Trophoblast cell (in vitro differentiated cells and primary cell): ENCODE results near the gene POMGNT1.
"Not testable (repeated sequence)": the region's sequence is repeated elsewhere in the genome, so short reads cannot be mapped to it uniquely, and the experiment has no call there.

ENCODE experiments used
- DNase-seq, 2 donors: peaks; one replicate each; pipeline ENCODE4 v3.0.0-alpha.2; 2016
- H2AFZ ChIP-seq: 2 replicates; pipeline ENCODE4 v1.6.1; 2013; ENCODE audit warnings: low read length, moderate library complexity, mild to moderate bottlenecking; ENCODE audit not compliant: insufficient read depth, poor library complexity
- H2AK5ac ChIP-seq: 2 replicates; pipeline ENCODE4 v1.6.1; 2013; ENCODE audit warnings: mild to moderate bottlenecking, low read length
- H2BK120ac ChIP-seq: 2 replicates; pipeline ENCODE4 v1.6.1; 2013; ENCODE audit warnings: low read length, mild to moderate bottlenecking, moderate library complexity; ENCODE audit not compliant: insufficient read depth, poor library complexity
- H2BK12ac ChIP-seq: 2 replicates; pipeline ENCODE4 v1.6.1; 2013; ENCODE audit warnings: mild to moderate bottlenecking, low read length, moderate library complexity
- H2BK5ac ChIP-seq: 2 replicates; pipeline ENCODE4 v1.6.1; 2013; ENCODE audit warnings: low read length, low read depth, moderate library complexity, mild to moderate bottlenecking; ENCODE audit not compliant: poor library complexity
- H3K14ac ChIP-seq: 2 replicates; pipeline ENCODE4 v1.6.1; 2013; ENCODE audit warnings: mild to moderate bottlenecking, low read length
- H3K18ac ChIP-seq: 2 replicates; pipeline ENCODE4 v1.6.1; 2013; ENCODE audit warnings: mild to moderate bottlenecking, low read length
- H3K23ac ChIP-seq: 2 replicates; pipeline ENCODE4 v1.6.1; 2013; ENCODE audit warnings: low read length
- H3K27ac ChIP-seq: 2 replicates; pipeline ENCODE4 v1.5.1; 2013; ENCODE audit warnings: low read depth, mild to moderate bottlenecking, inconsistent platforms, low read length, moderate library complexity
- H3K27me3 ChIP-seq: 2 replicates; pipeline ENCODE4 v1.6.1; 2013; ENCODE audit warnings: inconsistent platforms, mild to moderate bottlenecking, low read length, moderate library complexity; ENCODE audit not compliant: insufficient read depth
- H3K36me3 ChIP-seq, 2 experiments: 1 replicate in 1 of 2; 2 replicates in 1 of 2; pipeline ENCODE4 v1.6.1; 2013; ENCODE audit warnings: low read length in 2 of 2, mild to moderate bottlenecking in 2 of 2, moderate library complexity in 1 of 2; ENCODE audit not compliant: insufficient read depth in 2 of 2, control insufficient read depth in 1 of 2
- H3K4ac ChIP-seq: 2 replicates; pipeline ENCODE4 v1.6.1; 2013; ENCODE audit warnings: low read depth, mild to moderate bottlenecking, low read length, moderate library complexity
- H3K4me1 ChIP-seq, 2 experiments: 1 replicate in 1 of 2; 2 replicates in 1 of 2; pipeline ENCODE4 v1.6.1; 2013; ENCODE audit warnings: low read length in 2 of 2, mild to moderate bottlenecking in 2 of 2, moderate library complexity in 1 of 2; ENCODE audit not compliant: insufficient read depth in 2 of 2, control insufficient read depth in 1 of 2
- H3K4me2 ChIP-seq: 2 replicates; pipeline ENCODE4 v1.6.1; 2013; ENCODE audit warnings: inconsistent platforms, mild to moderate bottlenecking, low read length, moderate library complexity
- H3K4me3 ChIP-seq: 2 replicates; pipeline ENCODE4 v1.5.1; 2013; ENCODE audit warnings: mild to moderate bottlenecking, low read depth, low read length, inconsistent platforms
- H3K79me1 ChIP-seq: one replicate; pipeline ENCODE4 v1.6.1; 2013; ENCODE audit warnings: low read length
- H3K79me2 ChIP-seq: 2 replicates; pipeline ENCODE4 v1.6.1; 2013; ENCODE audit warnings: low read length, mild to moderate bottlenecking; ENCODE audit not compliant: control insufficient read depth, insufficient read depth, poor library complexity
- H3K9ac ChIP-seq: 2 replicates; pipeline ENCODE4 v1.6.1; 2013; ENCODE audit warnings: mild to moderate bottlenecking, low read length
- H3K9me3 ChIP-seq: 2 replicates; pipeline ENCODE4 v1.6.1; 2013; ENCODE audit warnings: low read depth, mild to moderate bottlenecking, control low read depth, inconsistent platforms, low read length; ENCODE audit not compliant: insufficient read depth
- H4K12ac ChIP-seq: 2 replicates; pipeline ENCODE4 v1.6.1; 2013; ENCODE audit warnings: low read depth, mild to moderate bottlenecking, low read length, moderate library complexity
- H4K8ac ChIP-seq: 2 replicates; pipeline ENCODE4 v1.6.1; 2013; ENCODE audit warnings: low read depth, mild to moderate bottlenecking, low read length, moderate library complexity
- H4K91ac ChIP-seq: one replicate; pipeline ENCODE4 v1.6.1; 2013; ENCODE audit warnings: low read depth, mild to moderate bottlenecking, low read length, moderate library complexity
- WGBS: extraction: QIAGEN DNeasy Blood & Tissue Kit; methylation state at CpG from one replicate; pipeline ENCODE4 v1.1.7; 2013; ENCODE audit warnings: missing lambda C conversion rate; ENCODE audit not compliant: insufficient read length, insufficient coverage; ENCODE audit errors: extremely low coverage; 5-methylcytosine and 5-hydroxymethylcytosine counted together

Gene POMGNT1

GRCh38 chr1:46246136-46246535, 47.9 kb upstream of the POMGNT1 start:
- H2BK12ac ChIP-seq, H3K4ac ChIP-seq, H2AK5ac ChIP-seq, H3K9ac ChIP-seq, H2BK5ac ChIP-seq, H3K23ac ChIP-seq, H2AFZ ChIP-seq, H3K18ac ChIP-seq, H3K27ac ChIP-seq, H3K79me2 ChIP-seq, DNase-seq, H3K4me2 ChIP-seq, H3K27me3 ChIP-seq, H3K14ac ChIP-seq, H3K79me1 ChIP-seq, H4K91ac ChIP-seq, H2BK120ac ChIP-seq, H3K9me3 ChIP-seq, H3K4me3 ChIP-seq: not testable (repeated sequence)
- Histone ChIP-seq H3K36me3 (peaks cover 6 to 11% of the 10 kb centered on the region in 2 experiments), H4K12ac (peak overlapping the region; percentile 3), H4K8ac (peak overlapping the region; percentile 48), H3K4me1 (peaks cover 4 to 14% of the 10 kb centered on the region in 2 experiments)
- no CpG with 5 or more reads among the region's 17 CpGs for WGBS

DNA sequence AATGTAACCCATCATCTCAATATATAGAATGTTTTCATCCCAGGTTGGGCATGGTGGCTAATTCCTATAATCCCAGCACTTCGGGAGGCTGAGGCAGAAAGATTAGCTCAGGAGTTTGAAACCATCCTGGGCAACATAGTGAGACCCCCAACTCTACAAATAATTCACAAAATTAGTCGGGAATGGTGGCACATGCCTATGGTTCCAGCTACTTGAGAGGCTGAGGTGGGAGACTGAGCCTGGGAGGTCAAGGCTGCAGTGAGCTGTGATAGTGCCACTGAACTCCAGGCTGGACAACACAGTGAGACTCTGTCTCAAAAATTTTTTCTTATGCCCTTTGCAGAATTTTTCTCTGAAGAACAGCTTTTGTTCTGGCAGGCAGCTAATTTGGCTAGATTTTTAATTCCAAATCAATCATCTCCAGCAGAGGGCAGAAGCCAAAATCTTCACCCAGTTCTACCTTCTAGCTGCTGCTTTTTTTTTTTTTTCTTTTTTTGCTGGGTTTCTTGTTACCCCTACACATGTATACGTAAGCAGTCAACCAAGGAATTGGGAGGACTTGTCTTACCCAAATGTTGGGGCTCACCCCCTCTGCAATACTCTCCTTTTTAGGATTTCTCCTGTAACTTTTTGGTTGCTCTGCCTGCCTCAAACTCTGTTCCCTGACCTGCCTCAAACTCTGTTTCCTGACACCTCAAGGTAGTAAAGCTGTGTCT, 46.6 kb upstream of the POMGNT1 start:
- no peak overlapping the region for H2BK120ac ChIP-seq
- no peak overlapping the region for H3K27ac ChIP-seq
- no peak overlapping the region for H3K4ac ChIP-seq
- WGBS = no CpG with 5 or more reads among the region's 3 CpGs
- H2AK5ac ChIP-seq = no peak overlapping the region
- peaks cover 2% of the 10 kb centered on the region for H3K9me3 ChIP-seq
- H3K4me1 ChIP-seq = peaks cover 4 to 14% of the 10 kb centered on the region in 2 experiments
- no peaks in the 10 kb centered on the region for H3K27me3 ChIP-seq
- no peak overlapping the region for H3K4me3 ChIP-seq
- H3K18ac ChIP-seq = no peak overlapping the region
- H4K8ac ChIP-seq = no peak overlapping the region
- no peak overlapping the region for H3K4me2 ChIP-seq
- H3K9ac ChIP-seq = no peak overlapping the region
- H3K79me2 ChIP-seq = peaks cover 4% of the 10 kb centered on the region
- H3K79me1 ChIP-seq = peaks cover 4% of the 10 kb centered on the region
- no peak overlapping the region for H2BK12ac ChIP-seq
- H2BK5ac ChIP-seq = no peak overlapping the region
- no peak overlapping the region for H3K14ac ChIP-seq
- no peak overlapping the region for H4K12ac ChIP-seq
- no peak overlapping the region for H4K91ac ChIP-seq
- H3K23ac ChIP-seq = no peak overlapping the region
- H2AFZ ChIP-seq = no peak overlapping the region
- peak in 1 of 2 donors; percentile 53 for DNase-seq
- peaks cover 3 to 6% of the 10 kb centered on the region in 2 experiments for H3K36me3 ChIP-seq

DNA sequence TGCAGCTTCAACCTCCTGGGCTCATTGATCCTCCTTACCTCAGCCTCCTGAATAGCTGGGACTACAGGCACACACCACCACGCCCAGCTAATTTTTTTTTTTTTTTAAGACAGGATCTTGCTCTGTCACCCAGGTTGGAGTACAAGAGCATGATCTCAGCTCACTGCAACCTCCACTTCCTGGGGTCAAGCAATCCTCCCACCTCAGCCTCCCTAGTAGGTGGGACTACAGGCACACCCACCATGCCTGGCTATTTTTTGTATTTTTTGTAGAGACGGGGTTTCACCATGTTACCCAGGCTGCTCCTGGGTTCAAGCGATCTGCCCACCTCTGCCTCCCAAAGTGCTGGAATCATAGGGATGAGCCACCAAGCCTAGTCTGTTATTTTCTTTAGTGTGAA, 45.6 kb upstream of the POMGNT1 start:
- H3K79me2 ChIP-seq, H2BK12ac ChIP-seq, H4K8ac ChIP-seq, H4K91ac ChIP-seq, H3K23ac ChIP-seq, H2BK120ac ChIP-seq, H3K9me3 ChIP-seq, H3K14ac ChIP-seq, H3K18ac ChIP-seq, H4K12ac ChIP-seq, H3K36me3 ChIP-seq, H3K27ac ChIP-seq, DNase-seq, H2AK5ac ChIP-seq, H2BK5ac ChIP-seq, H3K4ac ChIP-seq, H3K4me3 ChIP-seq, H3K4me2 ChIP-seq, H3K79me1 ChIP-seq, H3K9ac ChIP-seq, H3K27me3 ChIP-seq, H2AFZ ChIP-seq, H3K4me1 ChIP-seq: not testable (repeated sequence)
- no CpG with 5 or more reads among the region's 3 CpGs for WGBS

DNA sequence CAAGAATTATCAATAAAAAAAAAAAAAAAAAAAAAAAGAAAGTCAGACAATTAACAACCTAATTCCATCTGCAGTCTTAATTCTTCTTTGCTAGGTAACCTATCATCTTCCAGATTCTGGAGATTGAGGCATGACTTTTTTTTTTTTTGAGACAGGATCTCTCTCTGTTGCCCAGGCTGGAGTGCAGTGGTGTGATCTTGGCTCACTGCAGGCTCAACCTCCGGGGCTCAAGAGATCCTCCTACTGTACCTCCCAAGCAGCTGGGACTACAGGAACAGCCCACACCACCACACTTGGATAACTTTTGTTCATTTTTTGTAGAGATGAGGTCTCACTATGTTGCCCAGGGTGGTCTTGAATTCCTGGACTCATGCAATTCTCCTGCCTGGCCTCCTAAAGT, 44.7 kb upstream of the POMGNT1 start:
- WGBS = no CpG with 5 or more reads among the region's 1 CpG

More for the DNA sequence above, 44.7 kb upstream of the POMGNT1 start:
- no peak overlapping the region for H4K91ac ChIP-seq
- no peak overlapping the region for H3K27ac ChIP-seq
- no peak overlapping the region for H3K14ac ChIP-seq
- no peak for DNase-seq
- no peak overlapping the region for H3K9ac ChIP-seq
- peaks cover under 1 to 2% of the 10 kb centered on the region in 2 experiments for H3K4me1 ChIP-seq
- H3K4me2 ChIP-seq = no peak overlapping the region
- H4K12ac ChIP-seq = no peak overlapping the region
- H3K4me3 ChIP-seq = no peak overlapping the region
- H2AFZ ChIP-seq = no peak overlapping the region
- H2BK5ac ChIP-seq = no peak overlapping the region
- no peak overlapping the region for H2AK5ac ChIP-seq
- H3K79me2 ChIP-seq = peaks cover 4% of the 10 kb centered on the region
- H3K23ac ChIP-seq = no peak overlapping the region
- H2BK12ac ChIP-seq = no peak overlapping the region
- H3K36me3 ChIP-seq = no peaks in the 10 kb centered on the region
- H3K27me3 ChIP-seq = no peaks in the 10 kb centered on the region
- no peak overlapping the region for H4K8ac ChIP-seq
- no peaks in the 10 kb centered on the region for H3K9me3 ChIP-seq
- peaks cover 4% of the 10 kb centered on the region for H3K79me1 ChIP-seq
- H3K18ac ChIP-seq = no peak overlapping the region
- H2BK120ac ChIP-seq = no peak overlapping the region
- no peak overlapping the region for H3K4ac ChIP-seq
